KMS-11 (cell line): Measurements from ENCODE around the gene ARID1B.

ENCODE experiments used
- H2AFZ ChIP-seq: fragments of 200-600 bp; sonication (generic); 2 replicates; pipeline ENCODE4 v1.6.1; 2016; ENCODE audit warnings: antibody characterized with exemption, mixed run types, low read depth
- H3K27ac ChIP-seq: fragments of 200-600 bp; sonication (generic); 2 replicates; pipeline ENCODE4 v1.6.1; 2016; ENCODE audit warnings: mild to moderate bottlenecking, mixed run types
- H3K27me3 ChIP-seq: fragments of 200-600 bp; sonication (generic); 2 replicates; pipeline ENCODE4 v1.6.1; 2017; ENCODE audit warnings: mild to moderate bottlenecking, low read depth, mixed run types, moderate library complexity; ENCODE audit not compliant: insufficient read depth
- H3K36me3 ChIP-seq: fragments of 200-600 bp; sonication (generic); 2 replicates; pipeline ENCODE4 v1.6.1; 2017; ENCODE audit warnings: mild to moderate bottlenecking, mixed run types; ENCODE audit not compliant: insufficient read depth
- H3K4me1 ChIP-seq: fragments of 200-600 bp; sonication (generic); 2 replicates; pipeline ENCODE4 v1.6.1; 2016; ENCODE audit warnings: mild to moderate bottlenecking, low read depth, mixed run types; ENCODE audit not compliant: poor library complexity, severe bottlenecking
- H3K4me2 ChIP-seq: fragments of 200-600 bp; sonication (generic); 2 replicates; pipeline ENCODE4 v1.7.0; 2016; ENCODE audit warnings: mild to moderate bottlenecking, mixed run types
- H3K4me3 ChIP-seq: fragments of 200-600 bp; sonication (generic); IDR thresholded peaks from 2 replicates; pipeline ENCODE4 v1.6.1; 2017; ENCODE audit warnings: low read depth, low read length, mixed read lengths; ENCODE audit not compliant: insufficient read depth
- H3K79me2 ChIP-seq: fragments of 200-600 bp; sonication (generic); 2 replicates; pipeline ENCODE4 v1.6.1; 2016; ENCODE audit warnings: low read depth, mixed run types; ENCODE audit not compliant: insufficient read depth
- H3K9ac ChIP-seq: fragments of 200-600 bp; sonication (generic); 2 replicates; pipeline ENCODE4 v1.6.1; 2016; ENCODE audit warnings: mild to moderate bottlenecking, mixed run types
- H4K20me1 ChIP-seq: fragments of 200-600 bp; sonication (generic); 2 replicates; pipeline ENCODE4 v1.6.1; 2016; ENCODE audit warnings: mild to moderate bottlenecking, mixed run types; ENCODE audit not compliant: insufficient read depth
- CTCF ChIP-seq: fragments of 200-600 bp; sonication (generic); conservative IDR thresholded peaks from 2 replicates; pipeline ENCODE4 v1.6.1; 2017; ENCODE audit warnings: low read depth, mild to moderate bottlenecking, antibody characterized with exemption, low read length, moderate library complexity, mixed read lengths

Gene ARID1B

DNA sequence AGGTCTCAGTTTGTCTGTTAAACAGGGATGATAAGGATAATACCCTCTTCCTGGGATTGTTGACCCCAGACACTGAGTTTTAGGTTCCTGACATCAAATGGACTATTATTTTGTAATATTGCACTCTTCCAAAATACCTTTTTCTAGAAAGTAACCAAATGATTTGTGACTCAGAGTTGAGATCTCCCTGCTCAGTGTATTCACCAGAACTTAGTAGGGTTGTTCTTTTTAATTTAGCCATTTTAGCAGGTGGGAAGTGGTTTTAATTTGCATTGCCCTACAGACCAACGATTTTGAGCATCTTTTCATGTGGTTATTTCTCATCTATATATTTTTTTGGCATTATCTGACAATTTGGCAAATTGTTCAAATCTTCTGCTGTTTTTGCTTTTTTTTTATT lies 471.1 kb downstream of the ARID1B start:
- Histone ChIP-seq H3K4me1 (no peaks in the 10 kb centered on the region), H2AFZ (no peak overlapping the region), H3K36me3 (no peaks in the 10 kb centered on the region), H3K27me3 (no peaks in the 10 kb centered on the region), H3K4me2 (no peak overlapping the region), H3K79me2 (no peaks in the 10 kb centered on the region), H3K9ac (no peak overlapping the region), H4K20me1 (no peaks in the 10 kb centered on the region), H3K27ac (no peak overlapping the region), H3K4me3 (no peak overlapping the region)
- TF ChIP-seq CTCF, result no peak

- TF ChIP-seq CTCF, result no peak
- Histone ChIP-seq H3K27ac (no peak overlapping the region), H3K4me2 (no peak overlapping the region)
These were observed 472.6 kb downstream of the ARID1B start for GRCh38 chr6:157249826-157250225.

GRCh38 chr6:157251586-157252247 lies 474.5 kb downstream of the ARID1B start:
- TF ChIP-seq CTCF, result no peak
- Histone ChIP-seq H3K36me3 (no peaks in the 10 kb centered on the region), H3K27ac (no peak overlapping the region), H3K27me3 (no peaks in the 10 kb centered on the region), H3K9ac (no peak overlapping the region), H4K20me1 (no peaks in the 10 kb centered on the region), H2AFZ (no peak overlapping the region), H3K4me1 (peaks cover 12% of the 10 kb centered on the region), H3K4me2 (no peak overlapping the region), H3K79me2 (no peaks in the 10 kb centered on the region), H3K4me3 (no peak overlapping the region)

More at GRCh38 chr6:157249826-157250225, 472.6 kb downstream of the ARID1B start:
- Histone ChIP-seq H3K36me3 (no peaks in the 10 kb centered on the region), H2AFZ (no peak overlapping the region), H3K4me3 (no peak overlapping the region), H3K4me1 (peaks cover 12% of the 10 kb centered on the region), H3K79me2 (no peaks in the 10 kb centered on the region), H3K9ac (no peak overlapping the region), H3K27me3 (no peaks in the 10 kb centered on the region), H4K20me1 (no peaks in the 10 kb centered on the region)

DNA sequence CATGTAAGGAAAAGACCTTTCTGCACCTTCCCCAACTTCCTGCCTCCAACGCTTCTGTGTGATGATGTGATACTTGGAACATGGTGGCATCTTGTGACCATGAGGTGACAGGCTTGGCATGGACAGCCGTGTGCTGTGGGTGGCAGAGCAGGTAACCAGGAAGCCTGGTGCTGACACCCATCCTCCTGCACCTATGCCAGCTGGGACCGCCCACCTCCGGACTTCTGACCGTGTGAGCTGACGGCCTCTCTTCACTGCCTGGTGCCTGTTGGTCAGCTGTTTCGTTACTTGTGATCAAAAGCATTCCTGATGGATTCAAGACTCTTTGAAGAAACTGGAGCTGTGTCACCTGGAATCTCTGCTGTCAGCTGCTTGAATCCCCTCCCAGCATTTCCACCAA lies 475.8 kb downstream of the ARID1B start:
- no peak overlapping the region for H3K27ac ChIP-seq
- no peaks in the 10 kb centered on the region for H4K20me1 ChIP-seq
- no peaks in the 10 kb centered on the region for H3K36me3 ChIP-seq
- TF ChIP-seq CTCF, result no peak
- H3K27me3 ChIP-seq, result no peaks in the 10 kb centered on the region
- no peaks in the 10 kb centered on the region for H3K79me2 ChIP-seq
- H3K4me3 ChIP-seq, result no peak overlapping the region
- peaks cover 12% of the 10 kb centered on the region for H3K4me1 ChIP-seq
- no peak overlapping the region for H3K9ac ChIP-seq
- no peak overlapping the region for H2AFZ ChIP-seq
- no peak overlapping the region for H3K4me2 ChIP-seq
